Transverse colon (tissue), 4 donors: ENCODE results near the gene ZNF502. TPM values are rescaled to one million over a fixed set of nuclear protein-coding genes. Genes with fewer than 3 reads are reported as not detected.

Experiments
- DNase-seq: peaks from one replicate; pipeline ENCODE4 v3.0.0-alpha.2; 2019
- H3K27ac ChIP-seq, 4 donors: fragments of 200-600 bp; sonication (generic); 2 replicates each; pipeline ENCODE4 v1.5.1; 2016 to 2018; ENCODE audit warnings: inconsistent platforms in 4 of 4
- H3K27me3 ChIP-seq: fragments of 200-600 bp; sonication (generic); 2 replicates; pipeline ENCODE4 v1.5.1; 2017; ENCODE audit warnings: inconsistent platforms
- H3K36me3 ChIP-seq, 4 donors: fragments of 200-600 bp; sonication (generic); 2 replicates each; pipeline ENCODE4 v1.5.1; 2017 to 2019; ENCODE audit warnings: inconsistent platforms in 4 of 4
- H3K4me1 ChIP-seq, 4 donors: fragments of 200-600 bp; sonication (generic); 2 replicates each; pipeline ENCODE4 v1.5.1; 2017 to 2020; ENCODE audit warnings: inconsistent platforms in 4 of 4
- H3K4me3 ChIP-seq, 4 donors: fragments of 200-600 bp; sonication (generic); 1 replicate in 1 of 4; 2 replicates in 3 of 4; pipeline versions ENCODE4 v1.5.1 to v1.6.1; 2017 to 2019; ENCODE audit warnings: inconsistent platforms in 4 of 4
- H3K9me3 ChIP-seq, 2 donors: fragments of 200-600 bp; sonication (generic); 2 replicates each; pipeline ENCODE4 v1.5.1; 2017 to 2019; ENCODE audit warnings: inconsistent platforms in 2 of 2
- EP300 ChIP-seq: sonication (generic); formaldehyde crosslinking; IDR thresholded peaks from one replicate; pipeline ENCODE4 v1.6.1; 2017; ENCODE audit warnings: antibody characterized with exemption, low read depth
- POLR2A ChIP-seq: fragments of 450-650 bp; IDR thresholded peaks from one replicate; pipeline ENCODE4 v1.6.1; 2016; ENCODE audit warnings: antibody characterized with exemption, mild to moderate bottlenecking, moderate library complexity
- POLR2AphosphoS5 ChIP-seq, 3 donors: sonication (generic); formaldehyde crosslinking; IDR thresholded peaks; one replicate each; pipeline ENCODE4 v1.6.1; 2016; ENCODE audit warnings: antibody characterized with exemption in 3 of 3
- WGBS, 2 donors: methylation state at CpG; one replicate each; pipeline ENCODE4 v1.1.5; 2018; ENCODE audit warnings: low coverage in 1 of 2; 5-methylcytosine and 5-hydroxymethylcytosine counted together
- in situ Hi-C, 4 donors: fragments of 200-750 bp; cut with MboI; loops; one replicate each; pipeline versions ENCODE4 v1.15.0 to v1.15.1; 2017; ENCODE audit warnings: low sequenced_read_pairs in 3 of 4, low pct_ligation_motif_present in 1 of 4, low pct_unique_long_range_greater_than_20kb in 1 of 4
- intact Hi-C: fragments of 100-400 bp; cut with DNase I; formaldehyde crosslinking; loops from one replicate; pipeline ENCODE4 v1.15.1; 2023; ENCODE audit warnings: low total_unique reads
- total RNA-seq, 4 donors: library from RNA; depleted of rRNA; stranded (reverse); fragments of >200 nt; gene quantifications; one replicate each; pipeline ENCODE4 v1.1.0, GENCODE V29; 2016
- TF ChIP-seq, protein P1 (sequence below), 5 experiments: fragments of 200-600 bp in 3 of 5; fragments of 450-650 bp in 2 of 5; sonication (generic) in 3 of 5; IDR thresholded peaks; 1 replicate in 2 of 5; 2 replicates in 3 of 5; pipeline ENCODE4 v1.5.1; 2016 to 2017; ENCODE audit warnings: antibody characterized with exemption in 5 of 5, inconsistent platforms in 3 of 5, mild to moderate bottlenecking in 2 of 5, moderate library complexity in 1 of 5

The ZNF502 gene
- total RNA-seq, 4 donors from 2014 or later, result 1.4 to 13.7 (median 4.7) TPM

DNA sequence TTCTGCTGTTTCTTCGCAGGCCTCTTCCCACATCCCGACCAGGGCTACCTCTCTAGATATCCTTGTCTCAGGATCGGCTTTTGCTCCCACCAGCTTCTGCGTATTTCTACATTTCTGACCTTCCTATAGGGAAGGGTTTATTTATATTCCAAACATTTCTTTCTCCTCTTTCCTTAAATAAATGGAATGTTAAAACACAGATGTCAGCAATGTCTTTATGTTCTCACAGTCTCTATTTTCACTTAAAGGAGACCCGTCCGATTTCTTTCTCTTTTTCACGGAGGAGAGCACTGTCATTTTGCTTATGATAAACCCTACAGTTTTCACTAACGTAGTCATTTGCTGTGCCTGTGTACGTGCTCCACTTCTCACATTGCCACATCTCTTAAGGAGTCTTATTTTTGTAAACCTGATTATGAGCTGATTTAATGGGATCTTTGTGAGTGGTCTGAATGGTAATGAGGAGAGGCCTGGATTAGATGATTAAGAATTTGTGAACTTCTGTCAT, 49.8 kb downstream of the ZNF502 start:
- Histone ChIP-seq H3K4me1 (peaks cover 4 to 19% (median 13%) of the 10 kb centered on the region in 4 donors), H3K36me3 (peaks cover 0 to 15% (median 0%) of the 10 kb centered on the region in 4 donors), H3K9me3 (peaks cover 0 to 4% of the 10 kb centered on the region in 2 donors), H3K4me3 (peak overlapping the region; percentile 17 to 80 (median 68)), H3K27ac (peak overlapping the region in 1 of 4 donors; percentile 76), H3K27me3 (no peaks in the 10 kb centered on the region)
- TF ChIP-seq POLR2AphosphoS5 (IDR thresholded peaks at IDR 0.05) (no peak), POLR2A (no peak), EP300 (no peak)
- TF ChIP-seq, protein P1, sequence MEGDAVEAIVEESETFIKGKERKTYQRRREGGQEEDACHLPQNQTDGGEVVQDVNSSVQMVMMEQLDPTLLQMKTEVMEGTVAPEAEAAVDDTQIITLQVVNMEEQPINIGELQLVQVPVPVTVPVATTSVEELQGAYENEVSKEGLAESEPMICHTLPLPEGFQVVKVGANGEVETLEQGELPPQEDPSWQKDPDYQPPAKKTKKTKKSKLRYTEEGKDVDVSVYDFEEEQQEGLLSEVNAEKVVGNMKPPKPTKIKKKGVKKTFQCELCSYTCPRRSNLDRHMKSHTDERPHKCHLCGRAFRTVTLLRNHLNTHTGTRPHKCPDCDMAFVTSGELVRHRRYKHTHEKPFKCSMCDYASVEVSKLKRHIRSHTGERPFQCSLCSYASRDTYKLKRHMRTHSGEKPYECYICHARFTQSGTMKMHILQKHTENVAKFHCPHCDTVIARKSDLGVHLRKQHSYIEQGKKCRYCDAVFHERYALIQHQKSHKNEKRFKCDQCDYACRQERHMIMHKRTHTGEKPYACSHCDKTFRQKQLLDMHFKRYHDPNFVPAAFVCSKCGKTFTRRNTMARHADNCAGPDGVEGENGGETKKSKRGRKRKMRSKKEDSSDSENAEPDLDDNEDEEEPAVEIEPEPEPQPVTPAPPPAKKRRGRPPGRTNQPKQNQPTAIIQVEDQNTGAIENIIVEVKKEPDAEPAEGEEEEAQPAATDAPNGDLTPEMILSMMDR (IDR thresholded peaks at IDR 0.05), result no peak
- WGBS, 2 donors, result 2 to 3% methylated on average over 9 of the region's 9 CpGs
- intact Hi-C loops (loop anchor here (10.0 kb wide), 2 partner anchors 93 to 247 kb away; no protein-coding TSS in a partner anchor), in situ Hi-C loops (no loop called here)
- DNase-seq, result no peak

- DNase-seq, result no peak
- Histone ChIP-seq H3K9me3 (peaks cover 0 to 4% of the 10 kb centered on the region in 2 donors), H3K4me3 (peak overlapping the region in 1 of 4 donors; percentile 74), H3K27ac (no peak overlapping the region), H3K36me3 (peaks cover 0 to 12% (median 0%) of the 10 kb centered on the region in 4 donors), H3K27me3 (no peaks in the 10 kb centered on the region), H3K4me1 (peaks cover 4 to 19% (median 13%) of the 10 kb centered on the region in 4 donors)
- 40 to 42% methylated on average over 5 of the region's 5 CpGs for WGBS, 2 donors
- TF ChIP-seq POLR2AphosphoS5 (IDR thresholded peaks at IDR 0.05) (no peak), POLR2A (no peak), EP300 (no peak)
- TF ChIP-seq, protein P1 (IDR thresholded peaks at IDR 0.05), result no peak
- intact Hi-C loops (loop anchor here (10.0 kb wide), 2 partner anchors 92 to 248 kb away; no protein-coding TSS in a partner anchor), in situ Hi-C loops (no loop called here)
Measured at GRCh38 chr3:44762690-44763089, 50.2 kb downstream of the ZNF502 start.

GRCh38 chr3:44764248-44764647, 51.8 kb downstream of the ZNF502 start:
- Histone ChIP-seq H3K4me1 (peaks cover 4 to 19% (median 13%) of the 10 kb centered on the region in 4 donors), H3K27ac (no peak overlapping the region), H3K36me3 (no peaks in the 10 kb centered on the region), H3K27me3 (no peaks in the 10 kb centered on the region), H3K9me3 (peaks cover 0 to 3% of the 10 kb centered on the region in 2 donors), H3K4me3 (no peak overlapping the region)
- TF ChIP-seq POLR2AphosphoS5 (IDR thresholded peaks at IDR 0.05), result no peak
- TF ChIP-seq EP300, result no peak
- TF ChIP-seq POLR2A, result no peak
- TF ChIP-seq, protein P1 (IDR thresholded peaks at IDR 0.05), result no peak
- DNase-seq, result no peak
- intact Hi-C loops (loop anchor here (10.0 kb wide), 2 partner anchors 91 to 249 kb away; no protein-coding TSS in a partner anchor), in situ Hi-C loops (no loop called here)

GRCh38 chr3:44771424-44772098, 59.1 kb downstream of the ZNF502 start:
- in situ Hi-C loops (no loop called here), intact Hi-C loops (no loop called here)
- no peak for DNase-seq
- WGBS, 2 donors, result 92 to 98% methylated on average over 1 of the region's 1 CpG
- TF ChIP-seq, protein P1 (IDR thresholded peaks at IDR 0.05), result no peak
- TF ChIP-seq EP300 (no peak), POLR2AphosphoS5 (IDR thresholded peaks at IDR 0.05) (no peak), POLR2A (no peak)
- peaks cover 8 to 22% of the 10 kb centered on the region in 2 donors for H3K9me3 ChIP-seq
- no peaks in the 10 kb centered on the region for H3K36me3 ChIP-seq
- H3K27ac ChIP-seq, result no peak overlapping the region
- no peak overlapping the region for H3K4me3 ChIP-seq
- no peaks in the 10 kb centered on the region for H3K4me1 ChIP-seq
- H3K27me3 ChIP-seq, result no peaks in the 10 kb centered on the region
